PC-9 (cell line): Measurements from ENCODE around the gene DAP3. TPM values are rescaled to one million over a fixed set of nuclear protein-coding genes. Genes with fewer than 3 reads are reported as not detected.
"Not testable (repeated sequence)": the region's sequence is repeated elsewhere in the genome, so short reads cannot be mapped to it uniquely, and the experiment has no call there.

Experiments
- BruUV-seq: library from RNA; stranded (reverse); fragments of 400-500 nt; replicated peaks from 2 replicates; lab custom pipeline; 2021; lab: Mats Ljungman, UMichigan
- CTCF ChIA-PET: fragments of 300-600 bp; sonication (Branson Sonifier 250); formaldehyde crosslinking; loops from one replicate; lab custom pipeline; 2022; ENCODE audit warnings: antibody characterized with exemption; lab: Charles Lee
- POLR2A ChIA-PET: fragments of 300-600 bp; sonication (Branson Sonifier 250); formaldehyde crosslinking; loops from one replicate; lab custom pipeline; 2022; ENCODE audit warnings: antibody characterized with exemption; ENCODE audit not compliant: unreplicated experiment; lab: Charles Lee
- DNase-seq, 2 experiments: peaks; one replicate each; pipeline versions ENCODE4 v3.0.0 to v3.0.0-alpha.2; 2015 to 2022; ENCODE audit warnings: mixed read lengths in 1 of 2
- H2AFZ ChIP-seq: fragments of 200-600 bp; sonication (generic); 2 replicates; pipeline ENCODE4 v1.8.1; 2017; ENCODE audit warnings: antibody characterized with exemption
- H3F3A ChIP-seq: fragments of 200-600 bp; sonication (generic); 2 replicates; pipeline ENCODE4 v1.8.1; 2017; ENCODE audit warnings: antibody characterized with exemption, mild to moderate bottlenecking, low read depth; ENCODE audit not compliant: insufficient read depth
- H3K27ac ChIP-seq: fragments of 200-600 bp; sonication (generic); 2 replicates; pipeline ENCODE4 v1.6.1; 2016; ENCODE audit warnings: mixed run types
- H3K27me3 ChIP-seq: fragments of 200-600 bp; sonication (generic); 2 replicates; pipeline ENCODE4 v1.6.1; 2016; ENCODE audit warnings: low read depth, mixed run types; ENCODE audit not compliant: insufficient read depth
- H3K36me3 ChIP-seq: fragments of 200-600 bp; sonication (generic); 2 replicates; pipeline ENCODE4 v1.6.1; 2016; ENCODE audit warnings: low read depth, mixed run types
- H3K4me1 ChIP-seq: fragments of 200-600 bp; sonication (generic); replicated peaks from 2 replicates; pipeline ENCODE4 v1.6.1; 2016; ENCODE audit warnings: mixed run types; ENCODE audit not compliant: insufficient read depth
- H3K4me2 ChIP-seq: fragments of 200-600 bp; sonication (generic); 2 replicates; pipeline ENCODE4 v1.6.1; 2017; ENCODE audit warnings: mixed run types
- H3K4me3 ChIP-seq: fragments of 200-600 bp; sonication (generic); 2 replicates; pipeline ENCODE4 v1.6.1; 2016; ENCODE audit warnings: mixed run types
- H3K79me2 ChIP-seq: fragments of 200-600 bp; sonication (generic); 2 replicates; pipeline ENCODE4 v1.6.1; 2017; ENCODE audit warnings: low read depth, mixed run types
- H3K9me2 ChIP-seq: fragments of 200-600 bp; sonication (generic); 2 replicates; pipeline ENCODE4 v1.8.1; 2017; ENCODE audit warnings: mild to moderate bottlenecking; ENCODE audit not compliant: insufficient read depth
- H3K9me3 ChIP-seq: fragments of 200-600 bp; sonication (generic); 2 replicates; pipeline ENCODE4 v1.8.1; 2016; ENCODE audit warnings: low read depth; ENCODE audit not compliant: insufficient read depth
- H4K20me1 ChIP-seq: fragments of 200-600 bp; sonication (generic); 2 replicates; pipeline ENCODE4 v1.8.1; 2017; ENCODE audit not compliant: insufficient read depth
- EZH2 ChIP-seq: fragments of 200-600 bp; sonication (generic); IDR thresholded peaks from 2 replicates; pipeline ENCODE4 v1.8.0; 2017; ENCODE audit warnings: antibody characterized with exemption, low read depth
- intact Hi-C: fragments of 100-400 bp; cut with micrococcal nuclease; formaldehyde crosslinking; loops from one replicate; pipeline ENCODE4 v1.10.0; 2022; ENCODE audit not compliant: unreplicated experiment
- total RNA-seq: library from RNA; stranded (reverse); gene quantifications from 2 replicates; pipeline ENCODE4 v1.2.3, GENCODE V29; 2021
- TF ChIP-seq, protein P1 (sequence below): fragments of 200-600 bp; sonication (generic); conservative IDR thresholded peaks from 2 replicates; pipeline ENCODE4 v1.6.1; 2017; ENCODE audit warnings: mixed run types, antibody characterized with exemption, mild to moderate bottlenecking, moderate library complexity

Gene DAP3
- total RNA-seq, 1 experiment from 2014 or later: 111 TPM

DNA sequence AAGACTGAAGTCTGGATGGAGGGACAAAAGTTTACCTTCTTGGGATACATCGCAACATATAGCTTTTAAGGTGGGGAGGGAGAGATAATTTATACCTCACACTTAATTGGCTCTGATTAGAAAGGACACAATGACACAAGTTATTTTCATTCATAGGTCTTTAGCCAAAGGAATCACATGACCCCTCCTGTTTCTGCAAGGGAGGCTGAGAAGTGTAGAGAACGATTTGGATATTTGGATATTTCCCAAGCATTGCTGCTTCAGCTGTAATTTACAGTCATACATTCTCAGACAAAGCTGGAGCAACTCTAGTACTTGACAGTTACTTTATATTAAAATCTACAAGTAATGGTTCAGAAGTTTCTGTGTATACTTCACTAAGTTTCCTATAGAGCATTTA, 24.2 kb downstream of the DAP3 start:
- Histone ChIP-seq H3K4me3 (no peak overlapping the region), H3K36me3 (no peaks in the 10 kb centered on the region), H2AFZ (no peak overlapping the region), H4K20me1 (peaks cover 19% of the 10 kb centered on the region), H3K79me2 (peaks cover 20% of the 10 kb centered on the region; the same call in 1 of the 2 replicates), H3K9me2 (no peaks in the 10 kb centered on the region), H3K27me3 (no peaks in the 10 kb centered on the region), H3K9me3 (no peaks in the 10 kb centered on the region), H3K4me1 (no peaks in the 10 kb centered on the region), H3F3A (peaks cover 3% of the 10 kb centered on the region; the same call in 1 of the 2 replicates), H3K4me2 (no peak overlapping the region), H3K27ac (no peak overlapping the region)
- DNase-seq: no peak
- TF ChIP-seq, protein P1, sequence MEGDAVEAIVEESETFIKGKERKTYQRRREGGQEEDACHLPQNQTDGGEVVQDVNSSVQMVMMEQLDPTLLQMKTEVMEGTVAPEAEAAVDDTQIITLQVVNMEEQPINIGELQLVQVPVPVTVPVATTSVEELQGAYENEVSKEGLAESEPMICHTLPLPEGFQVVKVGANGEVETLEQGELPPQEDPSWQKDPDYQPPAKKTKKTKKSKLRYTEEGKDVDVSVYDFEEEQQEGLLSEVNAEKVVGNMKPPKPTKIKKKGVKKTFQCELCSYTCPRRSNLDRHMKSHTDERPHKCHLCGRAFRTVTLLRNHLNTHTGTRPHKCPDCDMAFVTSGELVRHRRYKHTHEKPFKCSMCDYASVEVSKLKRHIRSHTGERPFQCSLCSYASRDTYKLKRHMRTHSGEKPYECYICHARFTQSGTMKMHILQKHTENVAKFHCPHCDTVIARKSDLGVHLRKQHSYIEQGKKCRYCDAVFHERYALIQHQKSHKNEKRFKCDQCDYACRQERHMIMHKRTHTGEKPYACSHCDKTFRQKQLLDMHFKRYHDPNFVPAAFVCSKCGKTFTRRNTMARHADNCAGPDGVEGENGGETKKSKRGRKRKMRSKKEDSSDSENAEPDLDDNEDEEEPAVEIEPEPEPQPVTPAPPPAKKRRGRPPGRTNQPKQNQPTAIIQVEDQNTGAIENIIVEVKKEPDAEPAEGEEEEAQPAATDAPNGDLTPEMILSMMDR: no peak
- no peak for TF ChIP-seq EZH2
- BruUV-seq: no TSS peak
- ChIA-PET POLR2A (interaction anchor here (0.6 kb wide), 1 partner anchor 155 kb away, joined by 6 read pairs; no protein-coding TSS in a partner anchor), CTCF (no interaction called here)
- intact Hi-C loops: no loop called here

DNA sequence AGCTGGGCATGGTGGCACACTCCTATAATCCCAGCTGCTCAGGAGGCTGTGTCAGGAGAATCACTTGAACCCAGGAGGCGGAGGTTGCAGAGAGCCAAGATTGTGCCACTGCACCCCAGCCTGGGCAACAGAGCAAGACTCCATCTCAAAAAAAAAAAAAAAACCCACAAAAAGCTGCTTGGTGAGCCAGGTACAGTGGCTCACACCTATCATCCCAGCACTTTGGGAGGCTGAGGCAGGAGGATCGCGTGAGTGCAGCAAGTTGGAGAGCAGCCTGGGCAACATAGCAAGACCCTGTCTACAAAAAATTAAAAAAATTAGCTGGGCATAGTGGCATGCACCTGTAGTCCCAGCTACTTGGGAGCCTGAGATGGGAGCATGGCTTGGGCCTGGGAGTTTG, 26.2 kb downstream of the DAP3 start:
- H3K9me2 ChIP-seq, BruUV-seq, POLR2A ChIA-PET, H3K4me3 ChIP-seq, H3K4me1 ChIP-seq, intact Hi-C loops, H2AFZ ChIP-seq, DNase-seq, H3K27me3 ChIP-seq, H3K36me3 ChIP-seq, H3K9me3 ChIP-seq, H3K27ac ChIP-seq, H3K79me2 ChIP-seq, H3K4me2 ChIP-seq, H3F3A ChIP-seq, CTCF ChIA-PET: not testable (repeated sequence)
- H4K20me1 ChIP-seq: peaks cover 13% of the 10 kb centered on the region

DNA sequence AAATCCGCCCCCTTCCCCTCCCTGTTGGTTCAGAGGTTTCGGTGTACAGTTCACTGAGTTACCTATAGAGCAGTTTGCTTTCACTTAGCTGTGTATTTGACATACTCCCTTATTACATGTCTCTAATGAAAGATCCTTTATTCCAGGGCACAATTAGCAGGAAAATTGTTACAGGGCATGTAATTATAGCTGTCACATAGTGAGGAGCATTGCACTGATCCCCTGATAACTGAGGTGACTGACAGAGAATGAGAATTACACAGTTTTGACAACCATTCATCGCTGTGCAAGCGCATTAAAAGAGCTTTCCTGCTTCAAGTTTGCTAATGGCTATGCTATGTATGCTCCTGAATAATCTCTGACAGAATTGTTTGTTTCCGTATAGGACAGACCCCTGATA, 26.9 kb downstream of the DAP3 start:
- CTCF ChIA-PET: no interaction called here
- H3K9me2 ChIP-seq: no peaks in the 10 kb centered on the region
- H3K79me2 ChIP-seq: peaks cover 3% of the 10 kb centered on the region; the same call in 1 of the 2 replicates
- POLR2A ChIA-PET: no interaction called here
- H2AFZ ChIP-seq: no peak overlapping the region
- no peak for DNase-seq
- no peaks in the 10 kb centered on the region for H3K27me3 ChIP-seq
- H3K4me1 ChIP-seq: no peaks in the 10 kb centered on the region
- H3K4me2 ChIP-seq: no peak overlapping the region
- BruUV-seq: no TSS peak
- no peak overlapping the region for H3K27ac ChIP-seq
- H3K9me3 ChIP-seq: no peaks in the 10 kb centered on the region
- H3K4me3 ChIP-seq: no peak overlapping the region
- no peak for TF ChIP-seq EZH2
- TF ChIP-seq, protein P1: no peak
- intact Hi-C loops: no loop called here
- H4K20me1 ChIP-seq: peaks cover 13% of the 10 kb centered on the region
- peaks cover 8% of the 10 kb centered on the region; the same call in 1 of the 2 replicates for H3K36me3 ChIP-seq
- H3F3A ChIP-seq: peaks cover 6% of the 10 kb centered on the region; the same call in 1 of the 2 replicates

DNA sequence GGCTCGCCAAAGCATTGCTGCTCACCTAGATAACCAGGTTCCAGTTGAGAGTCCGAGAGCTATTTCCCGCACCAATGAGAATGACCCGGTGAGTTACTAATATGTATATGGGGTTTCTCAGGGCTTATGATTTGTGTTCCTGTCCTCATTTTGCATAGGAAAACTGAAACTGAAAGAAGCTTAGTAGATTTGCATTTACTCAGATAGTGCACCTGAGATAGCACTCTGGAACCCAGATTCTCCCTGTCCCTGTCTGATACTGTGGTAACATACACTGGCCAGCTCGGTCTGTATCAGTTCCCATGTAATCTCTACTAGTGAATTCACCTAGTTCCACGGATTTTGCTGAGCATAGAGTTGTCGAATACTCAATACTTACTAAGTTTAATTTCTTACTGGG, 28.1 kb downstream of the DAP3 start:
- no peak overlapping the region for H2AFZ ChIP-seq
- no TSS peak for BruUV-seq
- ChIA-PET CTCF (no interaction called here), POLR2A (no interaction called here)
- peaks cover 14% of the 10 kb centered on the region; the same call in 1 of the 2 replicates for H3K36me3 ChIP-seq
- no peak for DNase-seq
- H3K27ac ChIP-seq: no peak overlapping the region
- H3K9me3 ChIP-seq: no peaks in the 10 kb centered on the region
- TF ChIP-seq, protein P1: no peak
- no peak for TF ChIP-seq EZH2
- no peaks in the 10 kb centered on the region for H3K9me2 ChIP-seq
- intact Hi-C loops: no loop called here
- H3K4me3 ChIP-seq: no peak overlapping the region
- H3K79me2 ChIP-seq: peaks cover 3% of the 10 kb centered on the region; the same call in 1 of the 2 replicates
- H3F3A ChIP-seq: peaks cover 6% of the 10 kb centered on the region; the same call in 1 of the 2 replicates
- H3K4me1 ChIP-seq: no peaks in the 10 kb centered on the region
- peaks cover 13% of the 10 kb centered on the region for H4K20me1 ChIP-seq
- no peaks in the 10 kb centered on the region for H3K27me3 ChIP-seq
- H3K4me2 ChIP-seq: no peak overlapping the region

DNA sequence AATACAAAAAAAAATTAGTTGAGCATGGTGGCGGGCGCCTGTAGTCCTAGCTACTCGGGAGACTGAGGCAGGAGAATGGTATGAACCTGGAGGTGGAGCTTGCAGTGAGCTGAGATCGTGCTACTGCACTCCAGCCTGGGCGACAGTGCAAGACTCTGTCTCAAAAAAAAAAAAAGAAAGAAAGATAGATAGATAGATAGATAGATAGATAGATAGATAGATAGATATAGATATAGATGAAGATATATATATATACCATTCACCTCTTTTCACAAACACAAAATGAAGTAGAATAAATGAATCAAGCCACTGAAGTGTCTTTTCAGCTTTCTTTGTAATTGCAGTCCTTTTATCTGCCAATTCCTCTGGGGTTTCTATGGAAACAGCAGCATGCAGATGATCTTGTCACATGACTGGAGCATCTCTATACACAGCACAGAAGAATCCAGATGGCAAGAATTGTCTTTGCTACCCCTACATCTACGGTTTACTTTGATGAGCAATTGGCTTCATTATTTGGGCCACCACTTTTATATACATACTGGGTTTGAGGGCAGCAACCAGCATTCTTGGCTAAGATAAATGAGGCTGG, 29.7 kb downstream of the DAP3 start:
- H4K20me1 ChIP-seq, CTCF ChIA-PET, DNase-seq, intact Hi-C loops, BruUV-seq, H3K79me2 ChIP-seq, H3K4me1 ChIP-seq, H3K27me3 ChIP-seq, H3K27ac ChIP-seq, H2AFZ ChIP-seq, H3K9me2 ChIP-seq, H3K4me3 ChIP-seq, H3K9me3 ChIP-seq, H3K4me2 ChIP-seq: not testable (repeated sequence)
- Histone ChIP-seq H3F3A (peaks cover 12% of the 10 kb centered on the region; the same call in 1 of the 2 replicates), H3K36me3 (peaks cover 16% of the 10 kb centered on the region; the same call in 1 of the 2 replicates)
- POLR2A ChIA-PET: interaction anchor here (0.6 kb wide), 1 partner anchor 589 kb away, joined by 5 read pairs; no protein-coding TSS in a partner anchor
